A549 (cell line): ENCODE data around the gene PACS1. TPM values are rescaled to one million over a fixed set of nuclear protein-coding genes. Genes with fewer than 3 reads are reported as not detected.

Source experiments
- ATAC-seq, 2 experiments: fragments of 200-7000 bp in 1 of 2; fragments of >200 bp in 1 of 2; cut with Nextera tagmentation in 1 of 2; cut with Tn5 transposase in 1 of 2; 3 replicates each; pipeline versions ENCODE4 v1.8.0 to v1.9.1; 2018 to 2020; ENCODE audit warnings: mild to moderate bottlenecking in 1 of 2, moderate library complexity in 1 of 2
- CTCF ChIA-PET: fragments of 300-600 bp; sonication (Branson Sonifier 250); formaldehyde crosslinking; extraction: SDS; loops from one replicate; lab custom pipeline; 2021; ENCODE audit warnings: antibody characterized with exemption, inconsistent platforms; lab: Yijun Ruan, JAX
- POLR2A ChIA-PET: fragments of 350-600 bp; formaldehyde crosslinking; extraction: SDS; loops from one replicate; lab custom pipeline; 2021; ENCODE audit warnings: antibody characterized with exemption, inconsistent platforms; lab: Yijun Ruan, JAX
- DNase-seq, 2 experiments: peaks; one replicate each; pipeline versions ENCODE4 v3.0.0 to v3.0.0-alpha.2; 2011 to 2016; ENCODE audit warnings: low read depth in 1 of 2, low spot score in 1 of 2
- FAIRE-seq: peaks from 2 replicates; lab custom pipeline; 2011; peaks lifted over from hg19 to GRCh38; lab: Jason Lieb, UNC
- H3K27ac ChIP-seq, 2 experiments: fragments of >200 bp; sonication (Bioruptor Twin); formaldehyde crosslinking; 3 replicates each; pipeline ENCODE4 v1.5.1; 2016 to 2017
- H3K4me1 ChIP-seq: fragments of >200 bp; sonication (Bioruptor Twin); formaldehyde crosslinking; 3 replicates; pipeline ENCODE4 v1.6.1; 2016
- H3K4me2 ChIP-seq: fragments of >200 bp; sonication (Bioruptor Twin); formaldehyde crosslinking; 3 replicates; pipeline ENCODE4 v1.6.1; 2016
- H3K4me3 ChIP-seq: fragments of >200 bp; sonication (Bioruptor Twin); formaldehyde crosslinking; 3 replicates; pipeline ENCODE4 v1.5.1; 2016
- H3K9me3 ChIP-seq: fragments of >200 bp; sonication (Bioruptor Twin); formaldehyde crosslinking; 3 replicates; pipeline ENCODE4 v1.6.1; 2016
- CBX2 ChIP-seq: fragments of 200-600 bp; sonication (generic); IDR thresholded peaks from 2 replicates; pipeline ENCODE4 v1.6.1; 2016; ENCODE audit warnings: low read depth, mild to moderate bottlenecking, borderline replicate concordance
- CHD2 ChIP-seq: fragments of 150-350 bp; IDR thresholded peaks from 2 replicates; pipeline ENCODE4 v1.6.1; 2014; ENCODE audit warnings: low read length; ENCODE audit not compliant: partially characterized antibody
- CHD4 ChIP-seq: fragments of 200-600 bp; sonication (generic); IDR thresholded peaks from 2 replicates; pipeline ENCODE4 v1.6.1; 2016; ENCODE audit warnings: antibody characterized with exemption, mild to moderate bottlenecking, borderline replicate concordance
- EHF ChIP-seq: fragments of 250-450 bp; sonication (Bioruptor Pico); IDR thresholded peaks from 2 replicates; pipeline ENCODE4 v1.5.0; 2020; ENCODE audit warnings: mild to moderate bottlenecking
- ELK1 ChIP-seq: fragments of 150-350 bp; IDR thresholded peaks from 2 replicates; pipeline ENCODE4 v1.6.1; 2014; ENCODE audit warnings: low read depth, mild to moderate bottlenecking, low read length
- EP300 ChIP-seq, 2 experiments: fragments of >200 bp; sonication (Bioruptor Twin); formaldehyde crosslinking; IDR thresholded peaks; 2 replicates in 1 of 2; 3 replicates in 1 of 2; pipeline ENCODE4 v1.6.1; 2016 to 2017
- FOSB ChIP-seq: fragments of 250-450 bp; sonication (Bioruptor Pico); IDR thresholded peaks from 2 replicates; pipeline ENCODE4 v1.5.0; 2020; ENCODE audit warnings: mild to moderate bottlenecking, moderate library complexity
- FOXS1 ChIP-seq: fragments of 250-450 bp; sonication (Bioruptor Pico); IDR thresholded peaks from 2 replicates; pipeline ENCODE4 v1.5.0; 2020; ENCODE audit warnings: mild to moderate bottlenecking, moderate library complexity
- GATA3 ChIP-seq: IDR thresholded peaks from 2 replicates; pipeline ENCODE4 v1.6.1; 2012; ENCODE audit warnings: borderline replicate concordance
- HDAC2 ChIP-seq: fragments of 200-600 bp; sonication (generic); IDR thresholded peaks from 2 replicates; pipeline ENCODE4 v1.6.1; 2016
- HEYL ChIP-seq: fragments of 250-450 bp; sonication (Bioruptor Pico); IDR thresholded peaks from 2 replicates; pipeline ENCODE4 v1.8.0; 2021; ENCODE audit warnings: mild to moderate bottlenecking, moderate library complexity
- HOXB13 ChIP-seq: fragments of 250-450 bp; sonication (Bioruptor Pico); IDR thresholded peaks from 2 replicates; pipeline ENCODE4 v1.5.0; 2020; ENCODE audit warnings: low read depth, mild to moderate bottlenecking, moderate library complexity
- HOXB5 ChIP-seq: fragments of 250-450 bp; sonication (Bioruptor Pico); IDR thresholded peaks from 2 replicates; pipeline ENCODE4 v1.5.0; 2020; ENCODE audit warnings: mild to moderate bottlenecking, moderate library complexity
- JUNB ChIP-seq: fragments of >200 bp; sonication (Bioruptor Twin); formaldehyde crosslinking; IDR thresholded peaks from 2 replicates; pipeline ENCODE4 v1.6.1; 2016
- KDM5A ChIP-seq: fragments of 200-600 bp; sonication (generic); IDR thresholded peaks from 2 replicates; pipeline ENCODE4 v1.6.1; 2016; ENCODE audit warnings: antibody characterized with exemption, mild to moderate bottlenecking
- MYC ChIP-seq: IDR thresholded peaks from 2 replicates; pipeline ENCODE4 v1.6.1; 2012; ENCODE audit warnings: mild to moderate bottlenecking, inconsistent platforms, low read length, improper control_type of control experiment, borderline replicate concordance
- NFE2L2 ChIP-seq: fragments of 150-350 bp; conservative IDR thresholded peaks from 2 replicates; pipeline ENCODE4 v1.6.1; 2014; ENCODE audit warnings: low read length
- NPAS2 ChIP-seq: fragments of 250-450 bp; sonication (Bioruptor Pico); IDR thresholded peaks from 2 replicates; pipeline ENCODE4 v1.8.0; 2022; ENCODE audit warnings: mild to moderate bottlenecking, moderate library complexity, borderline replicate concordance
- POLR2AphosphoS2 ChIP-seq: conservative IDR thresholded peaks from 2 replicates; pipeline ENCODE4 v1.6.1; 2012; ENCODE audit warnings: low read length, improper control_type of control experiment, inconsistent platforms
- RAD21 ChIP-seq, 2 experiments: fragments of >200 bp in 1 of 2; sonication (Bioruptor Twin) in 1 of 2; formaldehyde crosslinking in 1 of 2; IDR thresholded peaks in 1 of 2; conservative IDR thresholded peaks in 1 of 2; 2 replicates in 1 of 2; 3 replicates in 1 of 2; pipeline ENCODE4 v1.6.1; 2012 to 2018; ENCODE audit warnings: inconsistent platforms in 1 of 2
- RFX5 ChIP-seq: fragments of 450-650 bp; IDR thresholded peaks from 2 replicates; pipeline ENCODE4 v1.7.1; 2014; ENCODE audit warnings: antibody characterized with exemption, mild to moderate bottlenecking, moderate library complexity
- SMC3 ChIP-seq: fragments of >200 bp; sonication (Bioruptor Twin); formaldehyde crosslinking; IDR thresholded peaks from 3 replicates; pipeline ENCODE4 v1.6.1; 2018; ENCODE audit warnings: inconsistent platforms
- SREBF2 ChIP-seq: fragments of 450-650 bp; IDR thresholded peaks from 2 replicates; pipeline ENCODE4 v1.6.1; 2014; ENCODE audit warnings: mild to moderate bottlenecking, moderate library complexity
- ZC3H11A ChIP-seq: fragments of 450-650 bp; IDR thresholded peaks from 2 replicates; pipeline ENCODE4 v1.6.1; 2014; ENCODE audit warnings: antibody characterized with exemption, mild to moderate bottlenecking
- ZFP36 ChIP-seq: fragments of 450-650 bp; IDR thresholded peaks from 2 replicates; pipeline ENCODE4 v1.6.1; 2014; ENCODE audit warnings: borderline replicate concordance; ENCODE audit not compliant: partially characterized antibody
- ZNF302 ChIP-seq: fragments of 250-450 bp; sonication (Bioruptor Pico); IDR thresholded peaks from 2 replicates; pipeline ENCODE4 v1.9.0; 2021; ENCODE audit warnings: inconsistent platforms, mild to moderate bottlenecking, moderate library complexity
- WGBS: methylation state at CpG from one replicate; pipeline ENCODE4 v1.1.6; 2017; ENCODE audit errors: missing lambda C conversion rate; 5-methylcytosine and 5-hydroxymethylcytosine counted together
- polyA plus RNA-seq, 4 experiments: library from polyadenylated mRNA; depleted of rRNA in 3 of 4; stranded (reverse); fragments of >200 nt; fragmentation: RNase III in 1 of 4; extraction: RNeasy Plus Mini Kit Qiagen cat#74134 plus additional on column Dnase treatment in 1 of 4; gene quantifications; 2 replicates in 3 of 4; 3 replicates in 1 of 4; pipeline ENCODE4 v1.2.3, GENCODE V29; 2011 to 2017
- TF ChIP-seq, protein P1 (sequence below): fragments of >200 bp; sonication (Bioruptor Twin); formaldehyde crosslinking; IDR thresholded peaks from 3 replicates; pipeline ENCODE4 v1.6.1; 2016
- TF ChIP-seq, protein P2 (sequence below): IDR thresholded peaks from 2 replicates; pipeline ENCODE4 v1.6.1; 2012
- TF ChIP-seq, protein P3 (sequence below): fragments of 450-650 bp; IDR thresholded peaks from 2 replicates; pipeline ENCODE4 v1.6.1; 2014; ENCODE audit warnings: antibody characterized with exemption

PACS1 gene
- polyA plus RNA-seq, 2 of the 4 experiments (the other 2 are of a cell fraction): 48.2 to 59.1 TPM

DNA sequence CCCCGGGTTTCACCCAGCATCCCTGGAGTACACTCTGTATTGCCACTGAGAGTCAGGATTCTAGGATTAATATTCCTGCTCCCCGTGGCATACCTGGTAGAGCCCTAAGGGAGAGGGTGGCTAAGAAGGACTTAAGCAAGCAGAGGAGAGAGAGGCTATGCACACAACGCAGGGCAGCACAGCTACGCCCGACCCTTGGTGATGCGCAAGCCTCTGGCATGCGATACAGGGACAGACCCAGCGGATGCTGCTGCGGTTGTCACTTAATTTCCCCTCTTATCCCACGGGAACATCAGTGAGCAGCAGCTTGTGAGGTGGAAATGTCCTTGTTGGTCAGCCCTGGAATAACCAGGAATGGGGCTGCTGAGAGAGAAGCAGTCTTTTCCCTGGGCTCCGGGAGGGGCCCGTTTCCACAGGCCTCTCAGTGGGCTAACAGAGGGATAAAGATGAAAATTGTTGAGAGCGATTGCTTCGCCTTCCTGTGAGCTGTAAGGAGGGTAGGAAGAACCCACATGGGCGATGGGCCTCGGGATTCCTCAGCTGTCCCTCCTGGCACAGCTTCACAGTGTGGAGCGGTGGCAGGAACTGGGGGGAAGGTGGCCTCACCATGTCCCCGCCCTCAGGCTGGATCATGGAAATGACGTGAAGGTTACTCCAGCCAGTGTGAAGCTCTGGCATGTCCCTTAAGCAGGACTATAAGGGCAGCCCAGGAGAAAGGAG is 149.9 kb downstream of the PACS1 start:
- no peak for TF ChIP-seq HDAC2
- no peak for TF ChIP-seq RAD21 (conservative IDR thresholded peaks at IDR 0.05 in 1 of 2, IDR thresholded peaks at IDR 0.05 in 1 of 2)
- TF ChIP-seq, protein P1, sequence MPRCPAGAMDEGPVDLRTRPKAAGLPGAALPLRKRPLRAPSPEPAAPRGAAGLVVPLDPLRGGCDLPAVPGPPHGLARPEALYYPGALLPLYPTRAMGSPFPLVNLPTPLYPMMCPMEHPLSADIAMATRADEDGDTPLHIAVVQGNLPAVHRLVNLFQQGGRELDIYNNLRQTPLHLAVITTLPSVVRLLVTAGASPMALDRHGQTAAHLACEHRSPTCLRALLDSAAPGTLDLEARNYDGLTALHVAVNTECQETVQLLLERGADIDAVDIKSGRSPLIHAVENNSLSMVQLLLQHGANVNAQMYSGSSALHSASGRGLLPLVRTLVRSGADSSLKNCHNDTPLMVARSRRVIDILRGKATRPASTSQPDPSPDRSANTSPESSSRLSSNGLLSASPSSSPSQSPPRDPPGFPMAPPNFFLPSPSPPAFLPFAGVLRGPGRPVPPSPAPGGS: no peak
- TF ChIP-seq, protein P2, sequence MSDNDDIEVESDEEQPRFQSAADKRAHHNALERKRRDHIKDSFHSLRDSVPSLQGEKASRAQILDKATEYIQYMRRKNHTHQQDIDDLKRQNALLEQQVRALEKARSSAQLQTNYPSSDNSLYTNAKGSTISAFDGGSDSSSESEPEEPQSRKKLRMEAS: no peak
- TF ChIP-seq FOXS1 (CRISPR knock-in tag): no peak
- TF ChIP-seq GATA3: no peak
- TF ChIP-seq JUNB: no peak
- TF ChIP-seq RFX5: no peak
- no peak for TF ChIP-seq ZFP36
- no peak for TF ChIP-seq CHD2
- no peak for TF ChIP-seq NPAS2 (CRISPR knock-in tag)
- TF ChIP-seq HOXB13 (CRISPR knock-in tag): no peak
- TF ChIP-seq, protein P3, sequence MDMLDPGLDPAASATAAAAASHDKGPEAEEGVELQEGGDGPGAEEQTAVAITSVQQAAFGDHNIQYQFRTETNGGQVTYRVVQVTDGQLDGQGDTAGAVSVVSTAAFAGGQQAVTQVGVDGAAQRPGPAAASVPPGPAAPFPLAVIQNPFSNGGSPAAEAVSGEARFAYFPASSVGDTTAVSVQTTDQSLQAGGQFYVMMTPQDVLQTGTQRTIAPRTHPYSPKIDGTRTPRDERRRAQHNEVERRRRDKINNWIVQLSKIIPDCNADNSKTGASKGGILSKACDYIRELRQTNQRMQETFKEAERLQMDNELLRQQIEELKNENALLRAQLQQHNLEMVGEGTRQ: no peak
- no peak for TF ChIP-seq FOSB (CRISPR knock-in tag)
- TF ChIP-seq, all 56 proteins: peak for 0
- ChIA-PET POLR2A (no interaction called here), CTCF (interaction anchor here (1.0 to 6.3 kb wide), 5 partner anchors 12 to 84 kb away, joined by 3 to 72 read pairs (median 4); no protein-coding TSS in a partner anchor)
- no peak overlapping the region for H3K4me2 ChIP-seq
- H3K27ac ChIP-seq: no peak overlapping the region
- 94% methylated on average over 19 of the region's 19 CpGs for WGBS
- 0 out of 6 replicates have a peak, but pooled peaks of 1 of the 2 experiments have one; percentile 11 for ATAC-seq
- H3K4me3 ChIP-seq: no peak overlapping the region
- H3K9me3 ChIP-seq: no peaks in the 10 kb centered on the region
- FAIRE-seq: no peak
- peaks cover 14% of the 10 kb centered on the region; the same call in 1 of the 3 replicates for H3K4me1 ChIP-seq
- DNase-seq: no peak

DNA sequence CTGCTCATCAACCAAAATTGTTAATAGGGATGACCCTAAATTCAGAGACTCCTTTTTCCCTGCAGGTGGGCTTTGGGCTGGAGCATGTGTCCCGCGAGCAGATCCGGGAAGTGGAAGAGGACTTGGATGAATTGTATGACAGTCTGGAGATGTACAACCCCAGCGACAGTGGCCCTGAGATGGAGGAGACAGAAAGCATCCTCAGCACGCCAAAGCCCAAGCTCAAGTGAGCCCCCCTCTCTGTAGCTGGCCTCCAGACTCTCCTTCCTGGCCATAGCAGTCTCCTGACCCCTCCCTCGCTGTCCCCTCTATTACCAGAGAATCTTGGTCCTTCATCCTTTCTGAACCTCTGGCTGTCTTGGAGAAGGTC is 150.5 kb downstream of the PACS1 start:
- ChIA-PET POLR2A (interaction anchor here (0.6 kb wide), 1 partner anchor 362 kb away, joined by 3 read pairs; no protein-coding TSS in a partner anchor), CTCF (interaction anchor here (1.0 to 6.3 kb wide), 5 partner anchors 20 to 152 kb away, joined by 3 to 72 read pairs (median 12); no protein-coding TSS in a partner anchor)
- Histone ChIP-seq H3K4me2 (no peak overlapping the region), H3K9me3 (no peaks in the 10 kb centered on the region), H3K27ac (no peak overlapping the region)
- no peak for DNase-seq
- 92% methylated on average over 6 of the region's 6 CpGs for WGBS
- FAIRE-seq: no peak
- TF ChIP-seq MYC: no peak
- no peak for TF ChIP-seq ZNF302 (CRISPR knock-in tag)
- TF ChIP-seq RFX5: no peak
- no peak for TF ChIP-seq ELK1
- TF ChIP-seq FOSB (CRISPR knock-in tag): no peak
- no peak for TF ChIP-seq SMC3
- no peak for TF ChIP-seq RAD21 (conservative IDR thresholded peaks at IDR 0.05 in 1 of 2, IDR thresholded peaks at IDR 0.05 in 1 of 2)
- TF ChIP-seq KDM5A: no peak
- TF ChIP-seq HEYL (CRISPR knock-in tag): no peak
- no peak for TF ChIP-seq CBX2
- no peak for TF ChIP-seq ZC3H11A
- TF ChIP-seq, protein P2: no peak
- no peak for TF ChIP-seq SREBF2
- TF ChIP-seq CHD4: no peak
- TF ChIP-seq ZFP36: no peak
- no peak for TF ChIP-seq EHF (CRISPR knock-in tag)
- TF ChIP-seq NFE2L2: no peak
- TF ChIP-seq HOXB5 (CRISPR knock-in tag): no peak
- no peak for TF ChIP-seq EP300 (IDR thresholded peaks at IDR 0.05)
- TF ChIP-seq POLR2AphosphoS2: no peak
- TF ChIP-seq, all 56 proteins: peak for 0
- no peak for ATAC-seq
- Histone ChIP-seq H3K4me3 (no peak overlapping the region), H3K4me1 (peaks cover 14% of the 10 kb centered on the region; the same call in 1 of the 3 replicates)
